MCF 10A (cell line): ENCODE data around the gene MVB12B. TPM values are rescaled to one million over a fixed set of nuclear protein-coding genes. Genes with fewer than 3 reads are reported as not detected.

Experiments used
- BruUV-seq: library from RNA; stranded (reverse); fragments of 400-500 nt; replicated peaks from 2 replicates; lab custom pipeline; 2021; lab: Mats Ljungman, UMichigan
- CTCF ChIA-PET: fragments of 300-600 bp; sonication (Branson Sonifier 250); formaldehyde crosslinking; extraction: SDS; loops from one replicate; lab custom pipeline; 2021; ENCODE audit warnings: antibody characterized with exemption, inconsistent platforms; lab: Yijun Ruan, JAX
- POLR2A ChIA-PET: fragments of 300-600, 350-650 bp; sonication (Branson Sonifier 250); formaldehyde crosslinking; extraction: SDS; loops from one replicate; lab custom pipeline; 2020; ENCODE audit warnings: antibody characterized with exemption, inconsistent platforms; lab: Yijun Ruan, JAX
- DNase-seq: peaks from one replicate; pipeline ENCODE4 v3.0.0-alpha.2; 2018; ENCODE audit not compliant: unreplicated experiment
- H3K27ac Mint-ChIP-seq: one replicate; pipeline ENCODE4 v1.8.0; 2022; ENCODE audit warnings: mild to moderate bottlenecking, low read depth, mixed read lengths; ENCODE audit not compliant: unreplicated experiment
- H3K27me3 Mint-ChIP-seq: one replicate; pipeline ENCODE4 v1.8.0; 2022; ENCODE audit warnings: mixed read lengths; ENCODE audit not compliant: insufficient read depth, unreplicated experiment
- H3K36me3 Mint-ChIP-seq: one replicate; pipeline ENCODE4 v1.8.0; 2022; ENCODE audit warnings: mild to moderate bottlenecking, moderate library complexity, mixed read lengths; ENCODE audit not compliant: insufficient read depth, unreplicated experiment
- H3K4me1 Mint-ChIP-seq: one replicate; pipeline ENCODE4 v1.8.0; 2022; ENCODE audit warnings: mixed read lengths; ENCODE audit not compliant: insufficient read depth, unreplicated experiment
- H3K4me3 Mint-ChIP-seq: one replicate; pipeline ENCODE4 v1.8.0; 2022; ENCODE audit warnings: mild to moderate bottlenecking, moderate library complexity, mixed read lengths; ENCODE audit not compliant: unreplicated experiment
- H3K9me3 Mint-ChIP-seq: one replicate; pipeline ENCODE4 v1.8.0; 2022; ENCODE audit warnings: mixed read lengths; ENCODE audit not compliant: unreplicated experiment
- intact Hi-C: fragments of 100-400 bp; cut with micrococcal nuclease; formaldehyde crosslinking; loops from 2 replicates; pipeline ENCODE4 v1.14.1; 2022
- total RNA-seq: library from RNA; stranded (reverse); gene quantifications from 2 replicates; pipeline ENCODE4 v1.2.3, GENCODE V29; 2022
- TF ChIP-seq, protein P1 (sequence below): fragments of 200-600 bp; IDR thresholded peaks from one replicate; pipeline ENCODE4 v1.8.0; 2022; ENCODE audit warnings: antibody characterized with exemption, mild to moderate bottlenecking; ENCODE audit not compliant: unreplicated experiment

MVB12B gene
- total RNA-seq, 1 experiment from 2014 or later: 5.5 TPM

DNA sequence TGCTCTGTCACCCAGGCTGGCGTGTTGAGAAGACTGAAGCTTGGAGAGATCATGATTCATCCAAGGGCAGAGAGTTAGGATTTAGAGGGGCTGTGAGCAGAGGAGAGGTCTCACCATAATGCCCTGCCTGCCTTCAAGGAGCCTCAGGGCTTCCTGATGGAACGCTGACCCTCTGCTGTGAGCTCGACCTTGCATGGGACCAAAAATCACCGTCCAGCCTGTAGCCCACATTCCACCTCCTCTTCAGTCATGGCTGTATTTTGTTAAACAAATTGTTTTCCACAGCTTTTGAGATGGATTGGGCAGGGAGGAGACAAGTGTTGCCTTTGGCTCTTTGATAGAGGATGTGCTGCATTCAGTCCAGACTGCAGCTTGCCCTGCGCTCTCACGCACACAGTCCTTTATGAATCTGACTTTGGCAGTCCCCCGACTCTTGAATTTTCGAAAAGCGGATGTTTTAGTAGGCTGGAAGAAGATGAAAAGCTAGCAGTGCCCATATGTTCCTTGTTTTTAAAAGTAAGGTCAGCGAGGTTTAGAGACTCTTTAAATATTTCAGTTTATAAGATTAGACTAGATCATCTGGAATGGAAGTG is 79.5 kb downstream of the MVB12B start:
- ChIA-PET CTCF (interaction anchor here (0.6 kb wide), 1 partner anchor 29 kb away, joined by 4 read pairs; no protein-coding TSS in a partner anchor), POLR2A (no interaction called here)
- Mint-ChIP-seq H3K9me3 (no peaks in the 10 kb centered on the region), H3K27ac (no peak overlapping the region), H3K4me1 (no peaks in the 10 kb centered on the region), H3K27me3 (no peaks in the 10 kb centered on the region), H3K36me3 (no peaks in the 10 kb centered on the region), H3K4me3 (no peak overlapping the region)
- TF ChIP-seq, protein P1, sequence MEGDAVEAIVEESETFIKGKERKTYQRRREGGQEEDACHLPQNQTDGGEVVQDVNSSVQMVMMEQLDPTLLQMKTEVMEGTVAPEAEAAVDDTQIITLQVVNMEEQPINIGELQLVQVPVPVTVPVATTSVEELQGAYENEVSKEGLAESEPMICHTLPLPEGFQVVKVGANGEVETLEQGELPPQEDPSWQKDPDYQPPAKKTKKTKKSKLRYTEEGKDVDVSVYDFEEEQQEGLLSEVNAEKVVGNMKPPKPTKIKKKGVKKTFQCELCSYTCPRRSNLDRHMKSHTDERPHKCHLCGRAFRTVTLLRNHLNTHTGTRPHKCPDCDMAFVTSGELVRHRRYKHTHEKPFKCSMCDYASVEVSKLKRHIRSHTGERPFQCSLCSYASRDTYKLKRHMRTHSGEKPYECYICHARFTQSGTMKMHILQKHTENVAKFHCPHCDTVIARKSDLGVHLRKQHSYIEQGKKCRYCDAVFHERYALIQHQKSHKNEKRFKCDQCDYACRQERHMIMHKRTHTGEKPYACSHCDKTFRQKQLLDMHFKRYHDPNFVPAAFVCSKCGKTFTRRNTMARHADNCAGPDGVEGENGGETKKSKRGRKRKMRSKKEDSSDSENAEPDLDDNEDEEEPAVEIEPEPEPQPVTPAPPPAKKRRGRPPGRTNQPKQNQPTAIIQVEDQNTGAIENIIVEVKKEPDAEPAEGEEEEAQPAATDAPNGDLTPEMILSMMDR: no peak
- DNase-seq: no peak
- BruUV-seq: no TSS peak
- intact Hi-C loops: no loop called here

DNA sequence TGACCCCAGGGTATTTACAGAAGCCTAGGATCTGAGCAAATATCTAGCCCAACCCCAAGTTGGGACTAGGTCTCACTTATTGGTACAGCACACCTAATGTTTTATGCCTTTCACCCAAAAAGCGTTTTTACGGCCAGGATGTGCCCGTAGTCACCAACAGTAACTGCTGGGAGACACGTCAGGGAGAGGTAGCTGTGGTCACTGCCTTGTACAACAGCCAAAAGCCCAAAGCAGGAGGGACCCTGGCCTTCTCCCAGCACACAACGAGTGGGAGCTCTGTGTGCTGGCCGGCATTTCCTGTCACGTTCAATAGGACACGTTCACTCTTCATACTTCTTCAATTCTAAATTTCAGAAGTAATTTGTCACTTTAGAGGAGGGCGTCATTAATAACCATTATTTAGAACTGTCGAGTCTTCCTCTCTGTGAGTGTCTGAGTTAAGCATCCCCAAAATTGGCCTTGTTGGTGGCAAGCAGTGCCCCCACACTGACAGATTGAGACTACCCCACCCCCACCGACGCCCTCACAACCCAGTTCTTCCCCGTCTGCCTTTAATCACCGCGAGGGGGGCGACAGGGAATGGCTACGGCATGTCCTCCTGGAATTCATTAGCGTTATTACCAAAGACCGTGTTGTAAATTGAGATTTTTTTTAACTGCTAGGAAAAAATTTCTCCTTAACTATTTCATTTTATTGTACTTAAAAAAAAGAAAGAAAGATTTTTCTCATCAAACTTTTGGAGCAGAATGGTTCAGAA is 80.7 kb downstream of the MVB12B start:
- POLR2A ChIA-PET: no interaction called here
- TF ChIP-seq, protein P1: no peak
- H3K9me3 Mint-ChIP-seq: no peaks in the 10 kb centered on the region
- no peaks in the 10 kb centered on the region for H3K36me3 Mint-ChIP-seq
- intact Hi-C loops: no loop called here
- no peaks in the 10 kb centered on the region for H3K4me1 Mint-ChIP-seq
- no peak overlapping the region for H3K27ac Mint-ChIP-seq
- DNase-seq: no peak
- no peaks in the 10 kb centered on the region for H3K27me3 Mint-ChIP-seq
- CTCF ChIA-PET: interaction anchor here (0.6 kb wide), 1 partner anchor 13 kb away, joined by 5 read pairs; no protein-coding TSS in a partner anchor
- no TSS peak for BruUV-seq
- H3K4me3 Mint-ChIP-seq: no peak overlapping the region

DNA sequence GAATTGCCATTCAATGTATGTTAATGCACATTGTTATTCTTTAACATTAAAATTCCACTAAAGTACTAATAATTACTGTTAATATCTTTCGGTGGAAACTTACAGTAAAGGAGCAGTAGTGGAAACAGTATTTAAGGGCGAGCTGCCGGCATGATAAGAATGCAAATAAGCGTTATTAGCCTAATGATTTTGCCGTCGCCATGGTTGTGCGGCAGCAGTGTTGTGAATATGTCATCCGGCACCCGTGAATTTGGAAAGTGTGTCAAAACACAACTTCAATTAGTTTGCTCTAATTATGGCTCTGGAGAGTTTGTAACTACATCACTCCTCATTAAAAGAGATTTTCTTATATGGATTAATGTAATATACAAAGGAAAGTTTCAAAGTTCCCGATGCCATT is 81.4 kb downstream of the MVB12B start:
- no peak overlapping the region for H3K27ac Mint-ChIP-seq
- H3K4me1 Mint-ChIP-seq: no peaks in the 10 kb centered on the region
- TF ChIP-seq, protein P1: no peak
- H3K36me3 Mint-ChIP-seq: no peaks in the 10 kb centered on the region
- intact Hi-C loops: no loop called here
- no TSS peak for BruUV-seq
- ChIA-PET POLR2A (no interaction called here), CTCF (interaction anchor here (0.6 kb wide), 1 partner anchor 13 kb away, joined by 5 read pairs; no protein-coding TSS in a partner anchor)
- no peak overlapping the region for H3K4me3 Mint-ChIP-seq
- no peaks in the 10 kb centered on the region for H3K27me3 Mint-ChIP-seq
- no peak for DNase-seq
- no peaks in the 10 kb centered on the region for H3K9me3 Mint-ChIP-seq

- no peaks in the 10 kb centered on the region for H3K36me3 Mint-ChIP-seq
- ChIA-PET POLR2A (no interaction called here), CTCF (interaction anchor here (1.5 kb wide), 1 partner anchor 12 kb away, joined by 8 read pairs; no protein-coding TSS in a partner anchor)
- H3K27me3 Mint-ChIP-seq: no peaks in the 10 kb centered on the region
- no peak overlapping the region for H3K27ac Mint-ChIP-seq
- TF ChIP-seq, protein P1: no peak
- BruUV-seq: no TSS peak
- H3K4me1 Mint-ChIP-seq: no peaks in the 10 kb centered on the region
- H3K4me3 Mint-ChIP-seq: no peak overlapping the region
- DNase-seq: no peak
- intact Hi-C loops: no loop called here
- no peaks in the 10 kb centered on the region for H3K9me3 Mint-ChIP-seq
Measured at GRCh38 chr9:126410229-126410628, 83.6 kb downstream of the MVB12B start.
